ENCODE measurements around the gene SH3RF3.

DNA sequence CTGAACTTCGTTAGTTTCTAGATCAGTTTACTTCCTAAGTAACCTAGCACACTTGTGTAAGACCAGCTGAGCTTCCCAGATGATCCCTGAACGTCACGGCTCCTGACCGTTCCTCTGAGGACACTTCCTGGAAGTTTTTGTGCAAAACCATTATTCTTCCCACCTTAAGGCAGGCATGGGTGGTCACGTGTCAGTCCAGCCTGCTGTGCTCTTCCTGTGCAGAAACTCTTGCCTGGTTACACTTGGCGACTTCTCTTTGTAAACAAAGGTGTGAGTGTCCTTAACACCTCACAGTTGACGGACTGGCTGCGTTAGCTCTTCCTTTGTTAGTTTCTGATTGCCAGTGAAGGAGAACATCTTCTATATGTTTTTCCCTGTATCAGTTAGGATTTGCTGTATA lies 118.3 kb downstream of the SH3RF3 start:
- no peak for TF ChIP-seq EZH2 (IDR thresholded peaks at IDR 0.05; ENCODE audit: insufficient read depth, low read length)
- TF ChIP-seq, protein P1, sequence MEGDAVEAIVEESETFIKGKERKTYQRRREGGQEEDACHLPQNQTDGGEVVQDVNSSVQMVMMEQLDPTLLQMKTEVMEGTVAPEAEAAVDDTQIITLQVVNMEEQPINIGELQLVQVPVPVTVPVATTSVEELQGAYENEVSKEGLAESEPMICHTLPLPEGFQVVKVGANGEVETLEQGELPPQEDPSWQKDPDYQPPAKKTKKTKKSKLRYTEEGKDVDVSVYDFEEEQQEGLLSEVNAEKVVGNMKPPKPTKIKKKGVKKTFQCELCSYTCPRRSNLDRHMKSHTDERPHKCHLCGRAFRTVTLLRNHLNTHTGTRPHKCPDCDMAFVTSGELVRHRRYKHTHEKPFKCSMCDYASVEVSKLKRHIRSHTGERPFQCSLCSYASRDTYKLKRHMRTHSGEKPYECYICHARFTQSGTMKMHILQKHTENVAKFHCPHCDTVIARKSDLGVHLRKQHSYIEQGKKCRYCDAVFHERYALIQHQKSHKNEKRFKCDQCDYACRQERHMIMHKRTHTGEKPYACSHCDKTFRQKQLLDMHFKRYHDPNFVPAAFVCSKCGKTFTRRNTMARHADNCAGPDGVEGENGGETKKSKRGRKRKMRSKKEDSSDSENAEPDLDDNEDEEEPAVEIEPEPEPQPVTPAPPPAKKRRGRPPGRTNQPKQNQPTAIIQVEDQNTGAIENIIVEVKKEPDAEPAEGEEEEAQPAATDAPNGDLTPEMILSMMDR (IDR thresholded peaks at IDR 0.05; ENCODE audit: insufficient read depth, low read depth, low read length): no peak
